Kidney epithelial cell (primary cell): ENCODE results near the gene CERS1. TPM values are rescaled to one million over a fixed set of nuclear protein-coding genes. Genes with fewer than 3 reads are reported as not detected.
A peak's percentile ranks its signal among the peaks of the same experiment; 100 is the strongest.

Experiments used
- DNase-seq: peaks from one replicate; pipeline ENCODE4 v3.0.0-alpha.2; 2010; ENCODE audit warnings: low read depth
- H3K27me3 ChIP-seq: 2 replicates; pipeline ENCODE4 v1.6.0; 2011; ENCODE audit warnings: low read length; ENCODE audit not compliant: control insufficient read depth, insufficient read depth
- H3K36me3 ChIP-seq: 2 replicates; pipeline ENCODE4 v1.5.1; 2011; ENCODE audit warnings: low read length; ENCODE audit not compliant: control insufficient read depth, insufficient read depth
- H3K4me3 ChIP-seq: 2 replicates; pipeline ENCODE4 v1.5.1; 2011; ENCODE audit warnings: low read depth, mild to moderate bottlenecking, control low read depth, low read length
- CTCF ChIP-seq: IDR thresholded peaks from 2 replicates; pipeline ENCODE4 v1.5.1; 2011; ENCODE audit warnings: mild to moderate bottlenecking, moderate library complexity, low read length, control low read depth, inconsistent platforms; ENCODE audit not compliant: insufficient read depth, poor library complexity, severe bottlenecking
- total RNA-seq: library from RNA; depleted of rRNA; stranded (reverse); fragments of >200 nt; gene quantifications from 2 replicates; pipeline ENCODE4 v1.2.3, GENCODE V29; 2015

The CERS1 gene
- total RNA-seq, 1 donor from 2014 or later = 2.9 TPM

DNA sequence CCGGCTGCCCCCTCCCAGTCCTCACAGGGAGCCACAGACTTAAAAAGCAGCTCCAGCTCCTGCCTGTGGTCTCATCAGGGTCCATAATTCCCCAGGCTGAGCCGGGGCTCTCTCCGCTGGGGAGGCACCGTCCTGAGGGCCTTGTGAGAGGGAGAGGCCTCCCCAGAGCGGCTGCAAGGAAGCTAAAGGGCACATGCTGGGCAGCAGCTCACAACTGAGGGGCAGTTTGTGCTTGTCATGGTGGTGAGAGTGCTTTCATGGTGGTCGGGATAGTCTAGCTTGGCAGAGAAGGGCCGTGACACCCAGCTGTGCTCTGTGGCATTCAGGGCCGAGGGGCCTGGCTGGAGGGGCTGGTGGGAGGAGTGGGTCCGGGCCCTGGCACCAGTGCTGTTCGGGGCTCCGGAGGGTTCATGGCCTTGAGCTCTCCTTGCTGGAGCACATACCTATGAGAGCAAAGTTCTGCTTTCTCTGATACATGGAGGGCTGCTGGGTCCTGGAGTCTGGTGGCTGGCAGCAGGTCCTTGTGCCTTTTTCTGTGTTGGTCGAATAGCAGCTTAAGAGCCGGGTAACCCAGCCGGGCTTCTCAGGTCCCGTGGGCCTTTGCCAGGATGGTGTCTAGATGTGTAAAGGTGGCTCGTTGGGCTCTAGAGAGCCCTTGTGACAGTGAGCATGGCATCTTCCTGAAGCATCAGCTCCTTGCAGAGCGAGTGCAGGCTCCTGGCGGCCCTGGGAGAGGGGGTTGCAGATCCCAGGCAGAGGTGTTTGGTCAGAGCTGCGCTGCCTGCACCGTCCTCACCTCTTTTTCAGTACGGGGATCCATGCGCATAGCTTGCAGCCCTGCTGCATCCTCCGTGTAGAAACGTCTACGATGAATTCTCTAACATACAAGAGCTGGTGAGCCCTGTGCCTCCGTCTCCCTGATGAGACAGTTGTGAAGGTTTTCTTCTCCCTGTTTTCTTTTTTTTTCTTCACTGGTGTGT is 55.4 kb downstream of the CERS1 start:
- Histone ChIP-seq H3K4me3 (no peak overlapping the region), H3K36me3 (peaks cover 1% of the 10 kb centered on the region), H3K27me3 (no peaks in the 10 kb centered on the region)
- no peak for TF ChIP-seq CTCF
- DNase-seq = no peak

GRCh38 chr19:18839465-18840287 is 56.3 kb downstream of the CERS1 start:
- no peak overlapping the region for H3K4me3 ChIP-seq
- no peaks in the 10 kb centered on the region for H3K27me3 ChIP-seq
- H3K36me3 ChIP-seq = peaks cover 1% of the 10 kb centered on the region
- no peak for TF ChIP-seq CTCF
- no peak for DNase-seq

- H3K27me3 ChIP-seq = no peaks in the 10 kb centered on the region
- no peak overlapping the region for H3K4me3 ChIP-seq
- DNase-seq = no peak
- no peak for TF ChIP-seq CTCF
- peaks cover 1% of the 10 kb centered on the region for H3K36me3 ChIP-seq
These were observed 61.3 kb downstream of the CERS1 start for GRCh38 chr19:18834644-18834984.

- Histone ChIP-seq H3K27me3 (no peaks in the 10 kb centered on the region), H3K4me3 (peak overlapping the region; percentile 87), H3K36me3 (peaks cover 1% of the 10 kb centered on the region)
- no peak for DNase-seq
- TF ChIP-seq CTCF = no peak
These were observed 61.9 kb downstream of the CERS1 start for GRCh38 chr19:18833849-18834643.

- peaks cover 1% of the 10 kb centered on the region for H3K36me3 ChIP-seq
- TF ChIP-seq CTCF = no peak
- H3K27me3 ChIP-seq = no peaks in the 10 kb centered on the region
- no peak for DNase-seq
- H3K4me3 ChIP-seq = peak overlapping the region; percentile 87
These were observed 62.8 kb downstream of the CERS1 start for GRCh38 chr19:18833141-18833476.
